Adrenal gland (tissue), 5 donors: ENCODE results near the gene CPLANE2.
"Not testable (repeated sequence)": the region's sequence is repeated elsewhere in the genome, so short reads cannot be mapped to it uniquely, and the experiment has no call there.

Experiments
- CTCF ChIP-seq, 6 experiments: fragments of 450-650 bp in 4 of 6; fragments of 200-600 bp in 2 of 6; sonication (generic) in 1 of 6; IDR thresholded peaks; 1 replicate in 5 of 6; 2 replicates in 1 of 6; pipeline versions ENCODE4 v1.5.1 to v1.8.0; 2016 to 2021; ENCODE audit warnings: antibody characterized with exemption in 6 of 6, mild to moderate bottlenecking in 2 of 6, moderate library complexity in 1 of 6
- POLR2A ChIP-seq, 2 donors: fragments of 450-650 bp; IDR thresholded peaks; one replicate each; pipeline ENCODE4 v1.6.1; 2017; ENCODE audit warnings: antibody characterized with exemption in 2 of 2, mild to moderate bottlenecking in 2 of 2, moderate library complexity in 1 of 2
- donor health status: DM: no; HTN: no; CAD: no.

GRCh38 chr1:16222716-16223115 lies 14.3 kb downstream of the CPLANE2 start:
- not testable (repeated sequence) for TF ChIP-seq CTCF, POLR2A (IDR thresholded peaks at IDR 0.05)
